DMS79 (cell line): ENCODE data around the gene MBNL1.

Experiments used
- DNase-seq: peaks from one replicate; lab custom pipeline; 2025; lab: John Stamatoyannopoulos, UW

MBNL1 gene

DNA sequence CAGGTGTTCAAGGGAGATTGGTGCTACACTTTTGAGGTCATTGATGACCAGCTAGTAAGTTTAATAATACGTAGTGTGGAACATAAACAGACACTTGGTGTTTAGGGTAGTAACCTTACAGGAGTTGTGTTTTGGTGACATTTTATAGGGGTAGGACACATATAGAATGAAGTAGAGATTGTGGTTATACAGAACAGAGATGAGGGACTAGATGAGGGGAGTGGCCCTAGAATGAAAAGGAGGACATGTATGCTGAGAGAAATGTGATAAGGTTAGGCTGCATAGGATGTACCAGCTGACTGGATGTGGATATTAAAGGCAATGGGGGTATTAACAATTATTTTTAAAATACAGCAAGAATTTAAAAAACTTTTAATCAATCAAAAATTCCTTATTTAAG lies 8.0 kb downstream of the MBNL1 start:
- no peak for DNase-seq

DNA sequence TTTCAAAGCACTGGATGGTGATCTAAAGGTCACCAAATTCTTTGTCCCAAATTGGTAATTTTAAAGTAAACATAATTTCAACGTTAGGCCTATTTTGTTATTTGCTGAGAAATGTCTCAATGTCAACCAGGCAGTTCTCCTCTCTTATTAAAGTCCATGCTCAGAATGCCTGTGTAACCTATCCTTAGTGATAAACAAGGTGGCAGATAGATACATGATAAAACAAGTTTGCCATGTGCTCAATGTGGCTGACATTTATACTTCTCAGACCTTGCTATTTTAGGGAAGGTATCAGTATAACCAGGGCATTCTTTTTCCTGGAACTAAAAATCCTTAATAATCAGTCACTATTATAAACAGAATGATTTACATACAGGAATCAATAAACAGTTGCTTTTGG lies 8.5 kb downstream of the MBNL1 start:
- DNase-seq: no peak

DNA sequence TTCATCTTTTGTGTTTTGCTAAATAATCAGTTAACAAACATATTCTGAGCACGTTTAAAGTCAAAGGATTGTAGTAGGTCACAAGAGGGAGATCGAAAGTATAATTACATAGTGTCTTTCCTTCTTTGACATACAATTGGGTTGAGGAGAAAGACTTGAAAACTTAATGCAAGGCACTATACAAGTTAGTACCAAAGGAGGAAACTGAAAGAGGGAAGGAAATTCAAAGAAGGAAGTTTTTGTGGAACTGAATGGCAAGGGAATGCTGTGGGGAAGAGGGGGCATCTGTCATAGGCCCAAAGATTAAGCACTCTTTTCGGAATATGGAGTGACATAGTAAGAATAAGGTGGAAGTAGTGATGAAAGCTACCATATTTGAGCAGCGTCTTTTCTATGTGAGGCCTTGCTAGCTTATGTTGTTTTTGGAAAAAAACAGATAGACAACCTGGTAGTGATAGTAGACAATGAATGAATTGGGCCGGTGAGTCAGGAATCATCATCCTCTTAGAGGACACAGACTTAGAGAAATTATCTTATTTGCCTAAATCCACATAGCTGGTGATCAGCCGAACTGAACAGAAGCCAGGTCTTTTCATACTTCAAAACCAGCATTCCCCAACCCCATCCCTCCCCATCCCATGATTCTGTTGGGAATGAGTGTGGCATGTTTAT lies 10.2 kb downstream of the MBNL1 start:
- no peak for DNase-seq

DNA sequence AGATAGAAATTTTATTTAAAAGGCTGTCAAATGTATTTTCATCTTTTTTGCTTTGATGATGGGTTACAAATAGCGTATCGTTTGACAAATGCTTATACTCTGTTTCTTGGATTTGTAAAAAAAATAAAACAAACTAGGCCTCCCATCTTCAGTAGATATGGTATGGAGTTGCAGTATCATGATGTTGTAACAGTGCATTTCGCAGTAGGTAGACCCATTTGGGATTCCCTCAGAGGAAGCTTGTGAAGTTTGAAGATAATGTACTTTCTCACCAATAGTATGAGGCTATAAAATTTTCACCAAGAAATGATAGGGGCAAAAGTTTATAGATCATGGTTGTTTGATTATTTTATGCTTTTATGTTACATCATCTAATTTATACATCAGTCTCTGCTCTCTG lies 10.8 kb downstream of the MBNL1 start:
- no peak for DNase-seq

DNA sequence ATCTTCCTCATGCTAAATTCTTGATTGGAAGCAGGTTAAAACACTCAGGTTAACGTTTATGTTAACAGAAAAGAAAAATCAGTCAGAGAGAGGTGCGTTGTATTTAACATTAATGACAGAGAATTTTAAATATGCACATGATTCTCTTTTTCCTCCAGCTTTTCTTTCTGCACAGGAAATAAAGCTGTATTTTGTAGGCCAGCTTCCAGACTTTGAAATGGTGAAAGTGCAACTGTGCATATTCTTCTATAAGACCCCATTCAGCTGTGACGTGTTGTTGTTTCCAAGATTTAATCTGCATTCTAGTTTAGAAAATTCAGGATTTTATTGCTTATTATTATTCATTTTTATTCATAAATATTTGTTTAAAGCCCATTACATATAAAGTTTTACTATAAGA lies 11.8 kb downstream of the MBNL1 start:
- no peak for DNase-seq

DNA sequence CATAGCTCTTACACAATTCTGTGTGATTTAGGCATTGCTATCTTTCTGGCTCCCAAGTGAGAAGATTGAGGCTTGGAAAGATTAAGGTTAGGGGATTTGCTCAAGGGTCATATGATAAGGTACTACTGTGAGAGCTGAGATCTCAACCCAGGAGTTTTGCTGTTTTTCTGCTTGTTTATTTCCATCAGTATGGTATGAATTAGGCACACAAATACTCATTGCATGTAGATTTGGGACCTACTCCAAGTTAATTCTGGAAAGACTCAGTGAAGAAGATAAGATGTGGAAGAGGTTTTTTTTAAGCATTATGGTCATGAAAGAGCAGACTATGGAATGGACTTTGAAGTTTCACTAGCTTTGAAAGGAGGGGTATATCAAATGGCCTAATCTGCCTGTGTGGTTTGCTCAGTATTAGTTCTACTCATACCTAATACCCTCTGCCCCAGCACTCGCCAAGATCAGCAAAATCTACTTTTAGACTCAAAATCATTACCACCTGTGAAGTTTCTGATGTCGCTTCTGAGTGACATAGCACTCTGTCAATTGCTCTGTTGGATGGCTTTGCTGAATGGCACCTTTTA lies 12.5 kb downstream of the MBNL1 start:
- DNase-seq: no peak

DNA sequence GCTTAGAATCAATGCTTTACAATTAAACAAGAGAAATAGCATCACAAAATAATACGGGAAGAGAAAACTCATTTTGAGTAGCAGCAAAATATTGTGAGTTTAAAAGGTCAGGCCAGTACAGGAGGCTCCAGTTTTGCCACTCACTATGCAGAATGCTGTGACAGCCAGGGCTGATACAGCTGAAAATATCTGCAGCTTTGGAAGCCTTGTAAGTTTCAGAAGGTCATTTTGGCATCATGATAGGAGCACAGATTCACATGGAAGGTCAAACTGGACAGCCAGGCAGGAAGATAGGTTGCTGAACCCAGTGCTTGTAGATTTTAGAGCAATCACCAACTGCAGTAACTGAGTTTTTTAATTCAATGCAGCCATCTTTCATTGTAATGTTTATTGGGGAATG lies 14.1 kb downstream of the MBNL1 start:
- DNase-seq: no peak

DNA sequence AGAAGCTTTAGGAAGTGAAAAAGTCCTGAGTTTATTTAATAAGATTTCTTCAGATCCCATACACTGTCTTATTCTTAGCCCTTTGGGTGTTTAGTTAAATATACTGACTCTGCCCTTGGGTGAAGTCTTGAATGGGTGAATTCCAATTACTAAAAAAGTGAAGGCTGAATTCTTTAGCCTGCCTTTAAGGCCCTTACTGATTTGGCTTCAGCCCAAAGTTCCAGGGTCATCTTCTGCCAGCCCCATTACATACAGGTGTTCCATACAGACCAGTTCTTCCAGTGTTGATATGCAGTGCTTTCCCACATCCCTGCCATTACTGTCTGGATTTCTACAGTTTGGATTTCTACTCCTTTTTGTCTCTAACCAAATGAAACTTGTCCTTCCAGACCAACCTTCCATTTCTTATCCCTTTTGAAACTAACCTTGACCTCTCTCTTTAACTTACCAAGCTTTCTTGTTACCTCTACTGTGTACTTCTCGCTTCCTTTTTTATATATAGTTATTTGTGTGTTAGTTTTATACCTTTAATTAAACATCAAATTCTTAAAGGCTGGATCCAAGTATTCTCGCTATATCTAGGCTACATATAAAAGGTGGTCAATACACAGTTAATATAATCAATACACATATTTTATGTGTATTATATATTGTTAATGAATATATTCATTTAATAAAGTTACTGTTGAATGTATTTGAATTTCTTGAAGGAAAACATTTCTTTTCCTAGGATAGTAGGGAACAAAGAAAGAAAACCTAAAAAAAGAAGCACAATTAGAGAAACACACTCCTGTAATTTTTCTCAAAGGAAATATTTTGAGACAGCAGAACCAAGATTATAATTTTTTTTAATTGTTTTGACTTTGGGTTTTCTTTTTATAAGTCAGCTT lies 15.0 kb downstream of the MBNL1 start:
- DNase-seq: no peak

DNA sequence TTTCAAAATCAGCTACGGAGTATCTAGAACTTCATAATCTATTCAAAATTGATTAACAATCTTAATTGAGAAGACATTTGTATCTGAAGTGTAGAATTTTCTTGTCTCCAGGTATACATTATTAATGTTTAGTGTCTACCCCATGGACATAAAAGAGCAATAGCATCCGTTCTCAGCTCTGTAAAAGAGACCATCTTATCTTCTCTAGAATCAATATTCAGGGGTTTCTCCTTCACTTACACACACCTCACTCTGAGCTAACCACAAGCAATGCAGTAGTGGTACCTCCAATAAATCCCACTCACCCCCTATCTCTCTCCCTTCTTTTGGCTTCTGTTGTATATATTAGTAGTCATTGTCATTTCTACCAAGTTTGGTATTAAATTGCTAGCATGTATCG lies 16.2 kb downstream of the MBNL1 start:
- no peak for DNase-seq

DNA sequence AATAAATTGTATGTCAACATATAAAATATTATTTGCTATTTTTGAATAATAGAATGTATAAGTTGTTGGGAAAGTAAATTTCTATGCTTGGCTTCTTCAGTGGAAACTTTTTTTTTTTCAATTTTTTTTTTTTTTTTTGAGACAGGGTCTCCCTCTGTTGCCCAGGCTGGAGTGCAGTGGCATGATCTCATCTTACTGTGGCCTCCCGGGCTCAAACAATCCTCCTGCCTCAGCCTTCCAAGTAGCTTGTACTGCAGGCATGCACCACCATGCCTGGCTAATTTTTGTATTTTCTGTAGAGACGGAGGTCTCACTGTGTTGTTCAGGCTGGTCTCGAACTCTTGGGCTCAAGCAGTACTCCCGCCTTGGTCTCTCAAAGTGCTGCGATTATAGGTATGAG lies 16.8 kb downstream of the MBNL1 start:
- no peak for DNase-seq

DNA sequence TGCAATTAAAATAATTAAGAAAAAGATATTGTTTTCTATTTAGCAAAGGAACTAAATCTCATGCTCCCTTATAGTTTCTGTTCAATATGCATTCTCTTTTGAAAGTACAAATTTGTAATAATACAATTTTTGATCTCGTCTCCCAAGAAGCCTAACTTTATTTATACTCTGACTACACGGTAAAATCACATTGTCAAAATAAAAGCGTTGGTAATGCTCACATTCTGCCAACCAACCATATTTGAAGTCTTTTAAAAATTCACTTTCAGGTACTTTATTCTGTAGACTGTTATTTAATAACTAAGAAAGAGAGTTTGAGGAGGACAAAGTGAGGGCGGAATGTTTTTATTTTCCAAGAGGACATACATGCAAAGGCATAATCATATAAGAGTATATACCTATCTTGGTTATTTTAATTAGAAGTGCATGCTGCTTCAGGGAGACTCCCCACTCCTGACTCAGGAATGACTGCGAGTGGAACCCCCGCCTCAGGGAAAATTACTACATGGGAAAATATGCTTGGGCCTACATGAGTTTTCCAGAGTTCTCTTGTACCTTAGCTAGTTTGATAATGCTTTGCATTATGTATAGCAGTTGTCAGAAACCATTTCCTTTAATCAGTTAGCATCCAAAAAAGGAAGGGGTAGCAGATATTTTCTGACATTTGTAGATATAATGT lies 19.3 kb downstream of the MBNL1 start:
- no peak for DNase-seq

DNA sequence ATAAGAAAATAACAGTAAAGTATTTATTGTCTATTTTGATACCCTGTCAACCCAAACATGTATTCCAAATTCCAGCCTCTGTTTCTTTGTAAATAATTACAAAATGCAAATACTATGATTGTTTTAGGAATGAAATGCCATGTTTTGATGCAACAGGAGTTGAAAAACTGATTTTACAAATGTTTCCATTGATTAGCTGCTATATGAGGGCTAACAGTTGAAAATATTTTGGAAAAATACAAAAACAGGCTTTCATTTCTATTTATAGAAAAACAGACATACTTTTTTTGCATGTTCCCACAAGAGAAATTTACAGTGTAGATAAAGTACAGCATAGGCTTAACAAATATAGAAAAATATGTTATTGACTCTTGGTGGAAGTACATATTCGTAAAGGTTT lies 20.0 kb downstream of the MBNL1 start:
- no peak for DNase-seq

DNA sequence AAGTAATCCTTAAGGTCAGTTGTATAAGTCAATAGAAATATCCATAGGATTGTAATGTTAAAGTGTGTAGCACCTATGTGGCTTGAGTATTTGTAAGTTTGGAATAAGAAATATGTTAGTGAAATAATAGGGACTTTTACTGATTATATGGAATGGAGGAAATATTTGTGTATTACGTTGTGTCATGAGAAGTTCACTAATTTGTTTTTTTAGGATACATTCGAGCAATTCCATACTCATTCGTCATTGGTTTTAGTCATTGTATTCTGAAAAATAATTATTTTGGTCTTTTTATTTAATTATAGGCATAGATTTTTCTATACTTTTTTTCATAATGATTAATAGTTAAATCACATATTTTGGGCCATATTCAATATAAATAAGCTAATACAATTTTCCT lies 21.0 kb downstream of the MBNL1 start:
- no peak for DNase-seq

DNA sequence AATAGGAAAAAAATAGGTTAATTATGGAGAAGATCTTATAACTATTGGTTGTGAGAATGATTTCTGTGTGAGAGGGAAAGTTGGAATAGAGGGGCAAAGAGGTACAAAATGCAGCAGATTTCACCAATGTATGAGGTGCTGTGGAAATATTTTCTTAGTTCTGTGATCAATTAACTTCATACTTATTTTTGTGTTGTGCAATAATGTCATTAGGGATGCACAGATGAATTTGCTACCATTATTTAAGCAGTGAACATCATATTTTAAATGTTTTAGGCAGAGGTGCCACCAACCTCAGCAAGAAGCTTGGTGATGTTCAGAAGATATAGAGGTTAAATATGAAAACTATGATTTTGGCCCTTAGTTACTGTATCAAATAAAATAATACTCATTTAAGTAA lies 21.6 kb downstream of the MBNL1 start:
- DNase-seq: no peak

DNA sequence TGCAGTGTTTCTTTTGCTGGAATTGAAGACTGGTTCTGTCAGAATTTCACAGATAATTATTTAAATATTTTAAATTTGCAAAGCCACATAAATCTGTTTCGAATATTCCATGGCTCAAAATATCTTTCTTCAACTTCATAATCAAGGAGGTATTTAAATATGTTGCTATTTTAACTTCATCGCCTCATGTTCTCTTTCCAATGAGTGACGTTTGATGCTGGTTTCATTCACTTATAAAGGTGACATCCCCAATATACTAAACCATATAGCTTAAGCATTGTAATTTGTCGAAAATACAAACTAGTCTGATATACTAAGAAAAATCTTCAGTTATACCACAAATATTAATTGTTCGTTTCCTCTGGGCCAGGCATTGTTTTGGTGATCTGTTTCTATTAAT lies 22.5 kb downstream of the MBNL1 start:
- DNase-seq: no peak

DNA sequence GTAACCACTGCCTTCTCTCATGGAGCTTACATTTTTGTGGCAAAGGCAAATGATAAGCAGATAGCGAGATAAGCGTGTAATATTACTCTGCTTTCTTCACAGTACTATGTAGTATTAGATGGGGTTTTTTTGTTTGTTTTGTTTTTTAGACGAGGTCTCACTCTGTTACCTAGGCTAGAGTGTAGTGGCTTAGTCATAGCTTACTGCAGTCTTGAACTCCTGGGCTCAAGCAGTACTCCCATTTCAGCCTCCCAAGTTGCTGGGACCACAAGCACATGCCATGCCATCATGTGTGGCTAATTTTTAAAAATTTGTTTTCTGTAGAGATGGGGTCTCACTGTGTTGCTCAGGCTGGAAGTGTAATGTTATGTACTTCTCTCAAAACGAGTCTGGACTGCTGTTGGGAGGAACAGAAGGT lies 22.9 kb downstream of the MBNL1 start:
- no peak for DNase-seq

DNA sequence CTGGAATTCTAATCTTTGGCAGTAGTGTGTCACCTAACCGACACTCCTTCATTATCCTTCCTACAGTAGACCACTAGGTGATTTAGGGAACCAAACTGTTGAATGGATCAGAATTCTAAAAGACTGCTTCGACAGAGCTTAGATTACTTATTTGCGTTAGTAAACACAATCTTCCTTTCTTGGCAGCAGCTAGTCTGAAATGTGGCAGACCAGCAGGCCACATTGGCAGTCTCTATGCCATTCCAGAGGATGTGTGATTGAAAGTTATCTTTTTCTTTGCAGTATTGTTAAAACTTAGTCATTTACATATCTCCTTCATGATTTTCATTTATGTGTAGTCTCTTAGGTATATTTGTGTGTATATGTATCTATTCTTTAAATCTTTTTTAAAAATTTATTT lies 23.6 kb downstream of the MBNL1 start:
- no peak for DNase-seq

DNA sequence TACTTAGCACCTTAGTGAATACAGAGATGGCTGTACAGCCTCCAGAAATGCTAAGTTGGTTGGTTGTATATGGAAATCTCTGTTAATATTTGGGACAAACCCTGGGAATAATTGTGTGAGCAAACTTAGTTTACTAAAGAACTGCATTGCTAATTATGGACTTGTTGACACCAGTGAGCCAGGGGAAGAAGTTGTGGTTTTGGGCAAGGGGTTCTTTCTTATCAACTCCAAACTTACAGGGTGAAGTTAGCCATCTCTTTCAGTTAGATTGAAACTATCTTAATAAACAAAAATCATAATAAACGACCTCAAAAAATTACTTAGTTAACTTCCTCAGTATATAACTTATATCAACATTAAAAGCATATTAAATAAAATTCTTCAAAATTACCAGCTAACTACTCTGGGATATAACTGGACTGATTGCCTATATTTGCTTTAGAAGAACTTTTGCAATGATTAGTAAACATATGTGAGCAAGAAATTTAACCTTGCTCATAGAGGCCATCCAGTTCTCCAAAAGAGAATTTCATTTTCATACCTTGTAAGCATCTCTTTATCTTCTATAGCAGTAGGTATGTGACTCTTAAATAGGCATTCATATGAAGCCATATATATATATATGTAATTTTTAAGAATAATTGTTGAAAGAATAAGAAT lies 24.7 kb downstream of the MBNL1 start:
- no peak for DNase-seq

DNA sequence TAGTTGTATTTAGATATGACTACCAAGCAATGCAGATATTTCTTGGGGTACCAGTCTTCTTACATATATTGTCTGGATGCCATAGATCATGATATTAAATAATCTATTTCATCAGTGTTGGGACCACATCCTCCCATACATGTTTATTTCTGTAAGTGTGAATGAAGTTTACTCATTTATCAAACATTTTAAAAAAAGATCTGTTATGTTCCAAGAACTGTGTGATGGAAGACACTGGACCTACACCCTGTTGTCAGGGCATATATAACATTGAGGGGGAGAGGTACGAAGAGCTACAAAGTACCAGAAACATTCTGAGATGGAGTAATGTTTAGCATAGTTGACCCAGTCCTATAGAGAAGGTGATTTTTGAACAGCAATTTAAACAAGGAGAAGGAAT lies 26.6 kb downstream of the MBNL1 start:
- no peak for DNase-seq

DNA sequence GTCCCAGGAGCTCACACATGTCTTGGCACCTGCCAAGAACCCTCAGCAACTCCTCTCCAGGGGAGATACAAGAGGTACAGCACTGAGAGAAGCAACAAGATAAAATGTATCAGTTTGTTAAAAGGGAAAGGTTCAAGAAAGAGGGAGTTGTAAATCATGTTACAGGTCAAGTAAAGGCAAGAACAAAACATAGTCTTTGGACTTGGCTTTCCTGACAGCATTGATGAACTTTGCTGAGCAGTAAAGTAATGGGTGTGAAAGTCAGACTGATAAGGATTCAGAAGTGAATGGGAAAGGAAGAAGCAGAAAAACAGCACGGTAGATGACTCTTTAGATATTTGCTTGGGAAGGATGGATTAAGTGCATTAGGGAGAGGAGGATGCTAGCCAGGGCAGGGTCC lies 27.1 kb downstream of the MBNL1 start:
- no peak for DNase-seq

DNA sequence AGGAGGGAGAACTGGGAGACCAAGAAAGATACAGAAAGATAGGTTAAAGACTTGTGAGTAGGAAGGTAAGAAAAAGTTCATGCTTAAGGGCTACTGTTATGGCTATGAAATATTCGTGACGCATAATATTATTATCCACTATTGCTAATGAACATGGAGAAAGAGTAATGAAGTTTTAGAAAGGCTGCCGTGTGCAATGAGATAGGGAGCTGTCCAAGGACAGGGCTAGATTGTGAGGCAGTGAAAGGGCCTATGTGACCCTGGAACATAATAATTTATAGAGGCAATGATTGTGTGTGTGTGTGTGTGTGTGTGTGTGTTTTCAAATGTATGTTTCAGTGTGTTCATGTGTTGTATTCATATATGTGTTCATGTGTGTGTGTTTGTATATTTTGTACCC lies 27.7 kb downstream of the MBNL1 start:
- no peak for DNase-seq

DNA sequence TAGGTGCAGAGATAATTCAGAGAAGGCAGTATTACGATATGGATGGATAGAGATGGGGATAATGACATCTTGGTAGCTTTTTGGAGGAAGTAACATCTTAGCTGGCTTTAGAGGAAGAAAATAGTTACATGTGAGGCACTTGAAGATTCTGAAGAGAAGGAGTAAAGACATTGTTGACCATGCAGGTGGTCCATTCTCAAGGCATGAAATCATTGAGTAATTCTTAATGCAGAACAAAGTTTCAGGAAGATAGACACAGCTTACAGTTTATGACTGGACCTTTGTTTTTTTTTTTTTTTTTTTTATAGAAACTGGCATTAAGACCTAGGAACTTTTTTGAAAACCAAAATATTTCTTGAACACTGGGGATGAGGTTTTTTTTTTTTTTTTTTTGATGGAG lies 28.2 kb downstream of the MBNL1 start:
- DNase-seq: no peak
